Heart left ventricle (tissue), 13 donors: ENCODE results near the gene ACSL3.

Source experiments
- CTCF ChIP-seq, 12 donors: fragments of 200-600 bp; sonication (generic) in 4 of 12; IDR thresholded peaks; one replicate each; pipeline versions ENCODE4 v1.5.0 to v1.8.0; 2018 to 2022; ENCODE audit warnings: antibody characterized with exemption in 12 of 12, mild to moderate bottlenecking in 5 of 12
- POLR2A ChIP-seq, 2 donors: fragments of 450-650 bp; IDR thresholded peaks; one replicate each; pipeline ENCODE4 v1.6.1; 2017; ENCODE audit warnings: antibody characterized with exemption in 2 of 2, mild to moderate bottlenecking in 2 of 2, moderate library complexity in 2 of 2
- donor health status: ischemic (EF 13 %, LVEDD 7.1; RV severe dilation, severe dysfunction).
- donor health status: DM: no; HTN: yes; CAD: no.
- donor health status: DM: no; HTN: no; CAD: no.
- donor health status: ischemic (EF 25% LVEDD 6.9; RV normal size, moderate dysfunction).
- donor health status: ischemic (EF 25% LVEDD 5.7; RV mildly dilated, moderate dysfunction).
- donor health status: ischemic (EF 35%, LVEDD 5.7; RV mildly dilated, moderate dysfunction).
- donor health status: nonischemic (EF 11% LVEDD 7.7; RV severe dilation, severe dysfunction).
- donor health status: DM: yes; HTN: yes; CAD: no.
- donor health status: PGD.
- donor health status: ischemic (EF 29% LVEDD 5.4; RV normal size, mild dysfunction).
- donor health status: nonischemic (EF 23%, LVEDD 6.1; RV moderate dilation, normal function).

- TF ChIP-seq POLR2A (IDR thresholded peaks at IDR 0.05) = no peak
- no peak for TF ChIP-seq CTCF (IDR thresholded peaks at IDR 0.05)
Measured at GRCh38 chr2:222977121-222977520, 116.3 kb downstream of the ACSL3 start.
